Uterus (tissue), 4 donors: ENCODE data around the gene LRRC4C. TPM values are rescaled to one million over a fixed set of nuclear protein-coding genes. Genes with fewer than 3 reads are reported as not detected.

Source experiments
- DNase-seq, 2 donors: peaks; one replicate each; pipeline ENCODE4 v3.0.0-alpha.2; 2019 to 2020
- H3K27ac ChIP-seq, 2 donors: fragments of 200-600 bp; sonication (generic); 1 replicate in 1 of 2; 2 replicates in 1 of 2; pipeline ENCODE4 v1.5.1; 2016 to 2018
- H3K27me3 ChIP-seq, 2 donors: fragments of 200-600 bp; sonication (generic); one replicate each; pipeline ENCODE4 v1.5.1; 2018 to 2019; ENCODE audit warnings: control low read depth in 1 of 2
- H3K36me3 ChIP-seq, 2 donors: fragments of 200-600 bp; sonication (generic); one replicate each; pipeline ENCODE4 v1.5.1; 2019; ENCODE audit warnings: control low read depth in 1 of 2
- H3K4me1 ChIP-seq, 2 donors: fragments of 200-600 bp; sonication (generic); one replicate each; pipeline ENCODE4 v1.5.1; 2018 to 2019; ENCODE audit warnings: control low read depth in 1 of 2
- H3K4me3 ChIP-seq, 2 donors: fragments of 200-600 bp; sonication (generic); 1 replicate in 1 of 2; 2 replicates in 1 of 2; pipeline ENCODE4 v1.5.1; 2018 to 2019; ENCODE audit warnings: mild to moderate bottlenecking in 1 of 2
- H3K9me3 ChIP-seq, 2 donors: fragments of 200-600 bp; sonication (generic); one replicate each; pipeline ENCODE4 v1.5.1; 2019; ENCODE audit warnings: control low read depth in 1 of 2
- POLR2A ChIP-seq, 2 donors: fragments of 450-650 bp; IDR thresholded peaks; one replicate each; pipeline ENCODE4 v1.6.1; 2016; ENCODE audit warnings: antibody characterized with exemption in 2 of 2, mild to moderate bottlenecking in 1 of 2, moderate library complexity in 1 of 2
- intact Hi-C: fragments of 100-400 bp; cut with DNase I; formaldehyde crosslinking; loops from one replicate; pipeline ENCODE4 v1.15.1; 2023; ENCODE audit warnings: low total_unique reads
- total RNA-seq, 4 donors: library from RNA; depleted of rRNA in 3 of 4; stranded (reverse); fragments of >200 nt in 3 of 4; gene quantifications; one replicate each; pipeline versions ENCODE4 v1.1.0 to v1.2.4, GENCODE V29; 2014 to 2023
- TF ChIP-seq, protein P1 (sequence below), 4 experiments: fragments of 200-600 bp in 2 of 4; fragments of 450-650 bp in 2 of 4; sonication (generic) in 2 of 4; IDR thresholded peaks; one replicate each; pipeline ENCODE4 v1.5.1; 2016 to 2019; ENCODE audit warnings: antibody characterized with exemption in 4 of 4, mild to moderate bottlenecking in 2 of 4, moderate library complexity in 1 of 4
- donor health status: DM: yes; HTN: yes; CAD: no.

Gene LRRC4C
- total RNA-seq, 4 donors from 2014 or later: 1.5 to 16.9 (median 2.1) TPM; not detected in 1

DNA sequence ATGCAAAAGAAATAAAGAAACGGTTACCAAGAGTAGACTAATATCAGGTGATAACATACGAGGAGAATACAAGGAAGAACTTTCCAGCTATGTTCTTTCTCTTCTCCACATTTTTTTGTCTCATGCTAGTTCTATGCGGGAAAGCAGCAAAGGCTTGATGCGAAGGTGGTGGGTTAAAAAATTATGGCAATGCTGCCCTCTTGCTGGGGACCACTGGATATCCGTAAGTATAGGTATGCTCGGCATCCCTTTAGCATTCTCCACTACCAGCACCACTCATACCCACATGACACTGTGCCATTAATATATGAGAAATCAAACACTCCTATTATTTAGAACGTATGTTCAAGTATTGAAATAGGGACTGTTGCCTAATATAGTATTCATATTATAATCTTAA lies 776.4 kb downstream of the LRRC4C start:
- intact Hi-C loops: no loop called here
- Histone ChIP-seq H3K4me1 (no peaks in the 10 kb centered on the region), H3K9me3 (no peaks in the 10 kb centered on the region), H3K4me3 (no peak overlapping the region), H3K36me3 (no peaks in the 10 kb centered on the region), H3K27ac (no peak overlapping the region), H3K27me3 (no peaks in the 10 kb centered on the region)
- TF ChIP-seq, protein P1, sequence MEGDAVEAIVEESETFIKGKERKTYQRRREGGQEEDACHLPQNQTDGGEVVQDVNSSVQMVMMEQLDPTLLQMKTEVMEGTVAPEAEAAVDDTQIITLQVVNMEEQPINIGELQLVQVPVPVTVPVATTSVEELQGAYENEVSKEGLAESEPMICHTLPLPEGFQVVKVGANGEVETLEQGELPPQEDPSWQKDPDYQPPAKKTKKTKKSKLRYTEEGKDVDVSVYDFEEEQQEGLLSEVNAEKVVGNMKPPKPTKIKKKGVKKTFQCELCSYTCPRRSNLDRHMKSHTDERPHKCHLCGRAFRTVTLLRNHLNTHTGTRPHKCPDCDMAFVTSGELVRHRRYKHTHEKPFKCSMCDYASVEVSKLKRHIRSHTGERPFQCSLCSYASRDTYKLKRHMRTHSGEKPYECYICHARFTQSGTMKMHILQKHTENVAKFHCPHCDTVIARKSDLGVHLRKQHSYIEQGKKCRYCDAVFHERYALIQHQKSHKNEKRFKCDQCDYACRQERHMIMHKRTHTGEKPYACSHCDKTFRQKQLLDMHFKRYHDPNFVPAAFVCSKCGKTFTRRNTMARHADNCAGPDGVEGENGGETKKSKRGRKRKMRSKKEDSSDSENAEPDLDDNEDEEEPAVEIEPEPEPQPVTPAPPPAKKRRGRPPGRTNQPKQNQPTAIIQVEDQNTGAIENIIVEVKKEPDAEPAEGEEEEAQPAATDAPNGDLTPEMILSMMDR (IDR thresholded peaks at IDR 0.05): no peak
- TF ChIP-seq POLR2A (IDR thresholded peaks at IDR 0.05): no peak
- no peak for DNase-seq

DNA sequence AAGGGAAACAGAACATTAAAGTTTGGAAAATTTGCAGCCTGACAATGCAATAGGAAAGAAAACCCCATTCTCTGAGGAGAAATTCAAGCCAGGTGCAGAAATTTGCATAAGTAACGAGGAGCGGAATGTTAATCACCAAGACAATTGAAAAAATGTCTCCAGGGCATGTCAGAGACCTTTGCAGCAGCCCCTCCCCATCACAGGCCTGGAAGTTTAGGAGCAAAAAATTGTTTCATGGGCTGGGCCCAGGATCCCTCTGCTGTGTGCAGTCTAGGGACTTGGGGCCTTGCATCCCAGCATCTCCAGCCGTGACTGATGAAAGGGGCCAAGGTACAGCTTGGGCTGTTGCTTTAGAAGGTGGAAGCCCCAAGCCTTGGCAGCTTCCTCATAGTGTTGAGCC lies 780.2 kb downstream of the LRRC4C start:
- Histone ChIP-seq H3K36me3 (no peaks in the 10 kb centered on the region), H3K4me1 (no peaks in the 10 kb centered on the region), H3K9me3 (no peaks in the 10 kb centered on the region), H3K27ac (no peak overlapping the region), H3K27me3 (no peaks in the 10 kb centered on the region), H3K4me3 (no peak overlapping the region)
- DNase-seq: no peak
- TF ChIP-seq, protein P1 (IDR thresholded peaks at IDR 0.05): no peak
- TF ChIP-seq POLR2A (IDR thresholded peaks at IDR 0.05): no peak
- intact Hi-C loops: no loop called here

DNA sequence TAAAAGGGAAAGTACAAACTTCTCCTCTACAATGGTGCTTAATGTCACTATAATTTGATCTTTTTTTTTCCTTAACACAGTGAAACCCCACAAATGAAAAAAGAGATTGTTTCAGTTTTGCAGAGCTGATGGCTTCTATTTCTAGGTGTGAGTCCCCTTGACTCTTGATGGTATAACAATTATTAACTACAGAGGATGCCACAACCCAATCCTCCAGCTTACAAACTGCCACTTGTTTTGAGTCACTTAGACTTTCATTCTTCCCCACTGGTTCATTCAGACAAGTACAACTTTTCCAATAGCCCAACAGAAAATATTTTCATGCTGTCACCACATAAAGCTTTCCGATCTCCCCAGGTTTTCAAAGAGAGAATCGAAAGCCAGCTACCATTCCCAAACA lies 812.2 kb downstream of the LRRC4C start:
- Histone ChIP-seq H3K9me3 (no peaks in the 10 kb centered on the region), H3K27me3 (no peaks in the 10 kb centered on the region), H3K4me3 (no peak overlapping the region), H3K4me1 (no peaks in the 10 kb centered on the region), H3K36me3 (no peaks in the 10 kb centered on the region), H3K27ac (no peak overlapping the region)
- intact Hi-C loops: no loop called here
- TF ChIP-seq POLR2A (IDR thresholded peaks at IDR 0.05): no peak
- TF ChIP-seq, protein P1 (IDR thresholded peaks at IDR 0.05): no peak
- DNase-seq: no peak

DNA sequence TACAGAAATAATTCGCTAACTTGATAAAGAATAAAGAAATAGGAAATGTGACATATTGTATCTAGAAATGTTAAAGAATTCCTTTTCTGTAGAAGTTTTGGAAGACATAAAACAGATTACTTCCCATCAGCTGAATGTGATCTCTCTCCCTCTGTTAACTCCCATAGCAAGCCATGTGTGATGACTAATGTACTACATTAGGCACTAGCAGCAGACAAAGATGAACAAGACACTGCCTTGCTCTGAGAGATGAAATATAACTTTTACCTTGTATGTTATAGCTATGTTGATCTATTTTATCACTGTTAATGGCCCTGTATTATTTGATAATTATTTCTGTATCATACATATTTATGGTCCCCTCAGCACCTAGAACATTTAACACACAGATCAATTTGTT lies 817.2 kb downstream of the LRRC4C start:
- TF ChIP-seq, protein P1 (IDR thresholded peaks at IDR 0.05): no peak
- TF ChIP-seq POLR2A (IDR thresholded peaks at IDR 0.05): no peak
- no peaks in the 10 kb centered on the region for H3K4me1 ChIP-seq
- no peak overlapping the region for H3K4me3 ChIP-seq

DNA sequence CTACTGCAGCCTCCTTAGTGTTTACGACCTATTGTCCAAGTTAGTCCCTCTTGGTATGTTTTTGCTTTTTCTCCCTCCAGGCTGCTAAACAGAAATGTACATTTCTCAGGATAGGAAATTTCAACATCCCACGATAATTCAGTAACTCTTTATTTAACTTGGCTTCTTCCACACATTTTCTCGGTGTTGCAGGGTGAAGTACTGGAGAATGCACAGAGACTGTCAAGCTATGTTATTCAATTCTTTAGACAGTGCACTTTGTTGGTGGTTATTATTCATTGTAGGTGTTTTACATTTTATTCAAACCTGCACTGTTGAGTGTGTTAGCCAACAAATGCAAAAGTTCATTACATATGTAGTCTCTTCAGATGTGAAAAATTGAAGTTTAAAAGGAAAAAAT lies 839.8 kb downstream of the LRRC4C start:
- Histone ChIP-seq H3K27me3 (no peaks in the 10 kb centered on the region), H3K4me3 (no peak overlapping the region), H3K27ac (no peak overlapping the region), H3K9me3 (no peaks in the 10 kb centered on the region), H3K36me3 (no peaks in the 10 kb centered on the region), H3K4me1 (no peaks in the 10 kb centered on the region)
- intact Hi-C loops: no loop called here
- TF ChIP-seq, protein P1 (IDR thresholded peaks at IDR 0.05): no peak
- no peak for TF ChIP-seq POLR2A (IDR thresholded peaks at IDR 0.05)
- no peak for DNase-seq

More for the DNA sequence above, 817.2 kb downstream of the LRRC4C start:
- Histone ChIP-seq H3K27me3 (no peaks in the 10 kb centered on the region), H3K9me3 (no peaks in the 10 kb centered on the region), H3K36me3 (no peaks in the 10 kb centered on the region), H3K27ac (no peak overlapping the region)
- intact Hi-C loops: no loop called here
- DNase-seq: no peak
